SU-DHL-6 (cell line): ENCODE results near the gene NDUFAB1.
"Not testable (repeated sequence)": the region's sequence is repeated elsewhere in the genome, so short reads cannot be mapped to it uniquely, and the experiment has no call there.

ENCODE experiments used
- H2AFZ ChIP-seq: fragments of 200-600 bp; sonication (generic); 2 replicates; pipeline ENCODE4 v1.6.1; 2014; ENCODE audit warnings: low read depth, mild to moderate bottlenecking, moderate library complexity, mixed read lengths, antibody characterized with exemption, low read length; ENCODE audit not compliant: severe bottlenecking
- H3F3A ChIP-seq: fragments of 200-600 bp; shearing (Covaris generic); 2 replicates; pipeline ENCODE4 v1.6.0; 2016; ENCODE audit warnings: antibody characterized with exemption, mild to moderate bottlenecking; ENCODE audit not compliant: insufficient read depth
- H3K27ac ChIP-seq: fragments of 200-600 bp; sonication (generic); 2 replicates; pipeline ENCODE4 v1.5.1; 2016; ENCODE audit warnings: low read depth, mild to moderate bottlenecking, low read length, moderate library complexity, mixed read lengths
- H3K27me3 ChIP-seq: fragments of 200-600 bp; sonication (generic), shearing (Covaris generic); 2 replicates; pipeline ENCODE4 v1.6.0; 2014; ENCODE audit warnings: mild to moderate bottlenecking, low read length
- H3K36me3 ChIP-seq: fragments of 200-600 bp; sonication (generic); 2 replicates; pipeline ENCODE4 v1.6.1; 2014; ENCODE audit warnings: mild to moderate bottlenecking, low read length, mixed read lengths
- H3K4me2 ChIP-seq: fragments of 300-600, 200-600 bp; shearing (Covaris generic), sonication (generic); 2 replicates; pipeline ENCODE4 v1.6.0; 2014; ENCODE audit warnings: low read length, low read depth, mild to moderate bottlenecking; ENCODE audit not compliant: poor library complexity, severe bottlenecking
- H3K4me3 ChIP-seq: fragments of 200-600 bp; sonication (generic); 2 replicates; pipeline ENCODE4 v1.5.1; 2014; ENCODE audit warnings: antibody characterized with exemption, low read length, mild to moderate bottlenecking, mixed read lengths; ENCODE audit not compliant: insufficient read depth, poor library complexity, severe bottlenecking
- H3K79me2 ChIP-seq: fragments of 200-600 bp; sonication (generic); 2 replicates; pipeline ENCODE4 v1.6.1; 2014; ENCODE audit warnings: mild to moderate bottlenecking, low read length, moderate library complexity; ENCODE audit not compliant: insufficient read depth
- H3K9ac ChIP-seq: fragments of 200-600 bp; sonication (generic); 2 replicates; pipeline ENCODE4 v1.7.0; 2014; ENCODE audit warnings: mild to moderate bottlenecking, low read length
- H3K9me2 ChIP-seq: fragments of 200-600 bp; sonication (generic); replicated peaks from 2 replicates; pipeline ENCODE4 v1.6.1; 2014; ENCODE audit warnings: low read length; ENCODE audit not compliant: insufficient read depth
- H3K9me3 ChIP-seq: fragments of 200-600 bp; sonication (generic); 2 replicates; pipeline ENCODE4 v1.6.1; 2014; ENCODE audit warnings: low read length, mixed read lengths; ENCODE audit not compliant: insufficient read depth
- H4K20me1 ChIP-seq: fragments of 200-600 bp; sonication (generic); 2 replicates; pipeline ENCODE4 v1.6.1; 2014; ENCODE audit warnings: low read depth, mild to moderate bottlenecking, antibody characterized with exemption, low read length, moderate library complexity, mixed read lengths
- CTCF ChIP-seq: fragments of 200-600 bp; sonication (generic); IDR thresholded peaks from one replicate; pipeline ENCODE4 v1.5.1; 2017; ENCODE audit warnings: antibody characterized with exemption, mild to moderate bottlenecking, low read length, moderate library complexity; ENCODE audit not compliant: insufficient read depth, poor library complexity, severe bottlenecking
- EZH2phosphoT487 ChIP-seq: fragments of 200-600 bp; sonication (generic), shearing (Covaris generic); conservative IDR thresholded peaks from 2 replicates; pipeline ENCODE4 v1.6.1; 2018; ENCODE audit warnings: mild to moderate bottlenecking, antibody characterized with exemption, low read length, moderate library complexity, mixed read lengths

The NDUFAB1 gene

GRCh38 chr16:23640615-23640930 is 44.5 kb upstream of the NDUFAB1 start:
- Histone ChIP-seq H3K9me3 (no peaks in the 10 kb centered on the region), H4K20me1 (no peaks in the 10 kb centered on the region), H3K4me2 (peak overlapping the region; percentile 69), H2AFZ (peak overlapping the region; percentile 11), H3K36me3 (peaks cover 11% of the 10 kb centered on the region; the same call in 1 of the 2 replicates), H3K9ac (peak overlapping the region; percentile 99), H3K27ac (peak overlapping the region; percentile 47), H3K4me3 (peak overlapping the region; percentile 100), H3K9me2 (no peaks in the 10 kb centered on the region), H3F3A (peaks cover 9% of the 10 kb centered on the region; the same call in 1 of the 2 replicates), H3K79me2 (peaks cover 60% of the 10 kb centered on the region), H3K27me3 (no peaks in the 10 kb centered on the region)
- TF ChIP-seq EZH2phosphoT487 (no peak), CTCF (no peak)

- H3F3A ChIP-seq = no peaks in the 10 kb centered on the region
- H3K36me3 ChIP-seq = peaks cover 10% of the 10 kb centered on the region; the same call in 1 of the 2 replicates
- no peak overlapping the region for H2AFZ ChIP-seq
- H3K79me2 ChIP-seq = peaks cover 43% of the 10 kb centered on the region
- H3K27me3 ChIP-seq = no peaks in the 10 kb centered on the region
- no peaks in the 10 kb centered on the region for H3K9me3 ChIP-seq
- TF ChIP-seq EZH2phosphoT487 = no peak
- TF ChIP-seq CTCF = no peak
- no peaks in the 10 kb centered on the region for H3K9me2 ChIP-seq
- no peak overlapping the region for H3K4me3 ChIP-seq
- no peak overlapping the region for H3K27ac ChIP-seq
- no peak overlapping the region for H3K9ac ChIP-seq
- H3K4me2 ChIP-seq = no peak overlapping the region
- H4K20me1 ChIP-seq = no peaks in the 10 kb centered on the region
Measured at GRCh38 chr16:23635958-23636357, 39.8 kb upstream of the NDUFAB1 start.

GRCh38 chr16:23634461-23635036 is 38.4 kb upstream of the NDUFAB1 start:
- Histone ChIP-seq H3F3A (no peaks in the 10 kb centered on the region), H3K27ac (no peak overlapping the region), H3K9me3 (no peaks in the 10 kb centered on the region), H3K4me3 (no peak overlapping the region), H3K36me3 (peaks cover 11% of the 10 kb centered on the region; the same call in 1 of the 2 replicates), H4K20me1 (no peaks in the 10 kb centered on the region), H3K9me2 (no peaks in the 10 kb centered on the region), H3K4me2 (no peak overlapping the region), H3K9ac (no peak overlapping the region), H3K27me3 (no peaks in the 10 kb centered on the region), H2AFZ (no peak overlapping the region), H3K79me2 (peaks cover 29% of the 10 kb centered on the region)
- TF ChIP-seq CTCF (no peak), EZH2phosphoT487 (no peak)

- not testable (repeated sequence) for H3K9me3 ChIP-seq, H3K4me3 ChIP-seq, H3K27ac ChIP-seq, H3F3A ChIP-seq, H3K27me3 ChIP-seq, H3K9ac ChIP-seq, H3K4me2 ChIP-seq, H2AFZ ChIP-seq, H4K20me1 ChIP-seq, H3K9me2 ChIP-seq
- peaks cover 17% of the 10 kb centered on the region for H3K79me2 ChIP-seq
- H3K36me3 ChIP-seq = peaks cover 21% of the 10 kb centered on the region; the same call in 1 of the 2 replicates
Measured at GRCh38 chr16:23631874-23632273, 35.8 kb upstream of the NDUFAB1 start.
